Measurements from ENCODE around the gene SLC38A2.

DNA sequence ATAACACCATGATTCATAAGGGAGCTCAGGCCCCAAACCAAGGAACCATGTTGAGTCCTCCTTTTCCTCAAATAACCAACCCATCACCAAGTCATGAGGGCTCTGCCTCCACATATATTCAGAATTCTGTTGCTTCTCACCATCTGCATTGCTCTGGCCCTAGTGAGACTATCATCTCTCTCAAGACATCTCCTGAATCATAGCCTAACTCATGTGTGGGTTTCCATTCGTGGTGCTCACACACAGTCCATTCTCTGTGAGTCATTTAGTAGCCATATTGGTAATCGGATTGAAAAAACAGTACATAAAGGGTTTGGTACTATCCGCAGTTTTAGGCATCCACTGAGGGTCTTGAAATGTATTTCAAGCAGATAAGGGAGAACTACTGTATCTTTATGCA is 5.1 kb upstream of the SLC38A2 start:
- TF ChIP-seq EP300 (IDR thresholded peaks at IDR 0.05) (no peak), POLR2AphosphoS5 (IDR thresholded peaks at IDR 0.05) (no peak)
- TF ChIP-seq, protein P1, sequence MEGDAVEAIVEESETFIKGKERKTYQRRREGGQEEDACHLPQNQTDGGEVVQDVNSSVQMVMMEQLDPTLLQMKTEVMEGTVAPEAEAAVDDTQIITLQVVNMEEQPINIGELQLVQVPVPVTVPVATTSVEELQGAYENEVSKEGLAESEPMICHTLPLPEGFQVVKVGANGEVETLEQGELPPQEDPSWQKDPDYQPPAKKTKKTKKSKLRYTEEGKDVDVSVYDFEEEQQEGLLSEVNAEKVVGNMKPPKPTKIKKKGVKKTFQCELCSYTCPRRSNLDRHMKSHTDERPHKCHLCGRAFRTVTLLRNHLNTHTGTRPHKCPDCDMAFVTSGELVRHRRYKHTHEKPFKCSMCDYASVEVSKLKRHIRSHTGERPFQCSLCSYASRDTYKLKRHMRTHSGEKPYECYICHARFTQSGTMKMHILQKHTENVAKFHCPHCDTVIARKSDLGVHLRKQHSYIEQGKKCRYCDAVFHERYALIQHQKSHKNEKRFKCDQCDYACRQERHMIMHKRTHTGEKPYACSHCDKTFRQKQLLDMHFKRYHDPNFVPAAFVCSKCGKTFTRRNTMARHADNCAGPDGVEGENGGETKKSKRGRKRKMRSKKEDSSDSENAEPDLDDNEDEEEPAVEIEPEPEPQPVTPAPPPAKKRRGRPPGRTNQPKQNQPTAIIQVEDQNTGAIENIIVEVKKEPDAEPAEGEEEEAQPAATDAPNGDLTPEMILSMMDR (IDR thresholded peaks at IDR 0.05) = no peak
